Endothelial cell of umbilical vein (primary cell): ENCODE results near the gene PTGER3. TPM values are rescaled to one million over a fixed set of nuclear protein-coding genes. Genes with fewer than 3 reads are reported as not detected.

Experiments
- BruUV-seq: library from RNA; stranded (reverse); fragments of 400-500 nt; replicated peaks from 2 replicates; lab custom pipeline; 2021; lab: Mats Ljungman, UMichigan
- CTCF ChIA-PET: fragments of 300-600, 350-600 bp; sonication (Branson Sonifier 250); formaldehyde crosslinking; loops from one replicate; lab custom pipeline; 2021; ENCODE audit warnings: antibody characterized with exemption, inconsistent platforms; lab: Charles Lee
- POLR2A ChIA-PET: fragments of 300-600, 350-600 bp; sonication (Branson Sonifier 250); formaldehyde crosslinking; loops from one replicate; lab custom pipeline; 2021; ENCODE audit warnings: antibody characterized with exemption, inconsistent platforms; lab: Charles Lee
- DNase-seq: peaks from one replicate; pipeline ENCODE4 v3.0.0-alpha.2; 2011; ENCODE audit warnings: low read depth, low spot score
- FAIRE-seq: peaks from 2 replicates; lab custom pipeline; 2011; peaks lifted over from hg19 to GRCh38; lab: Jason Lieb, UNC
- H2AFZ ChIP-seq: 2 replicates; pipeline ENCODE4 v1.6.0; 2012; ENCODE audit warnings: low read depth, low read length, control low read depth, inconsistent platforms
- H3K27ac ChIP-seq: 2 replicates; pipeline ENCODE4 v1.5.1; 2011; ENCODE audit warnings: low read depth, mild to moderate bottlenecking, control low read depth, low read length, moderate library complexity; ENCODE audit not compliant: insufficient read depth
- H3K27me3 ChIP-seq, 2 experiments: 2 replicates each; pipeline versions ENCODE4 v1.6.0 to v1.6.1; 2011; ENCODE audit warnings: low read length in 2 of 2, mixed read lengths in 1 of 2; ENCODE audit not compliant: control insufficient read depth in 2 of 2, insufficient read depth in 2 of 2
- H3K36me3 ChIP-seq, 2 experiments: 2 replicates in 1 of 2; 3 replicates in 1 of 2; pipeline ENCODE4 v1.5.1; 2011; ENCODE audit warnings: low read length in 2 of 2, mild to moderate bottlenecking in 1 of 2, moderate library complexity in 1 of 2; ENCODE audit not compliant: control insufficient read depth in 2 of 2, insufficient read depth in 2 of 2; ENCODE audit errors: extremely low read depth in 1 of 2
- H3K4me1 ChIP-seq: 3 replicates; pipeline ENCODE4 v1.5.1; 2011; ENCODE audit warnings: mild to moderate bottlenecking, low read length; ENCODE audit not compliant: control insufficient read depth, insufficient read depth; ENCODE audit errors: extremely low read depth
- H3K4me2 ChIP-seq: 2 replicates; pipeline ENCODE4 v1.6.1; 2011; ENCODE audit warnings: low read length, control low read depth, mixed read lengths; ENCODE audit not compliant: insufficient read depth
- H3K4me3 ChIP-seq, 3 experiments: fragments of 200-600 bp in 1 of 3; sonication (generic), shearing (Covaris generic) in 1 of 3; replicated peaks in 1 of 3; 2 replicates each; pipeline ENCODE4 v1.5.1; 2011 to 2016; ENCODE audit warnings: control low read depth in 3 of 3, low read length in 3 of 3, mild to moderate bottlenecking in 2 of 3, inconsistent platforms in 1 of 3, low read depth in 1 of 3, moderate library complexity in 1 of 3; ENCODE audit not compliant: insufficient read depth in 1 of 3
- H3K79me2 ChIP-seq: 2 replicates; pipeline ENCODE4 v1.6.0; 2012; ENCODE audit warnings: low read length, inconsistent platforms; ENCODE audit not compliant: control insufficient read depth, insufficient read depth
- H3K9ac ChIP-seq: replicated peaks from 2 replicates; pipeline ENCODE3; 2011; ENCODE audit warnings: low read length, control low read depth; ENCODE audit not compliant: insufficient read depth; ENCODE audit errors: extremely low read depth
- H3K9me1 ChIP-seq: replicated peaks from 3 replicates; pipeline ENCODE4 v1.6.0; 2011; ENCODE audit warnings: mild to moderate bottlenecking, low read length; ENCODE audit not compliant: control insufficient read depth, insufficient read depth; ENCODE audit errors: extremely low read depth
- H3K9me3 ChIP-seq: replicated peaks from 2 replicates; pipeline ENCODE4 v1.5.1; 2012; ENCODE audit warnings: low read length, inconsistent platforms; ENCODE audit not compliant: control insufficient read depth, insufficient read depth
- H4K20me1 ChIP-seq: replicated peaks from 2 replicates; pipeline ENCODE3; 2011; ENCODE audit warnings: mild to moderate bottlenecking, low read length; ENCODE audit not compliant: control insufficient read depth, insufficient read depth; ENCODE audit errors: extremely low read depth
- EZH2 ChIP-seq: IDR thresholded peaks from 2 replicates; pipeline ENCODE4 v1.6.1; 2012; ENCODE audit warnings: borderline replicate concordance, low read depth, mild to moderate bottlenecking, moderate library complexity, low read length, inconsistent platforms; ENCODE audit not compliant: severe bottlenecking
- FOS ChIP-seq: IDR thresholded peaks from 2 replicates; pipeline ENCODE4 v1.6.1; 2011; ENCODE audit warnings: mild to moderate bottlenecking, low read length, moderate library complexity, borderline replicate concordance; ENCODE audit not compliant: insufficient read depth
- GATA2 ChIP-seq: IDR thresholded peaks from 2 replicates; pipeline ENCODE4 v1.7.0; 2011; ENCODE audit warnings: low read depth, mild to moderate bottlenecking, moderate library complexity, mixed read lengths, low read length; ENCODE audit not compliant: insufficient read length, insufficient read depth
- JUN ChIP-seq: IDR thresholded peaks from 2 replicates; pipeline ENCODE4 v1.6.1; 2011; ENCODE audit warnings: borderline replicate concordance, low read depth; ENCODE audit not compliant: insufficient read length, insufficient read depth
- MYC ChIP-seq: IDR thresholded peaks from one replicate; pipeline ENCODE4 v1.6.1; 2011; ENCODE audit warnings: mild to moderate bottlenecking, low read depth, low read length
- POLR2A ChIP-seq: IDR thresholded peaks from 2 replicates; pipeline ENCODE4 v1.6.1; 2012; ENCODE audit warnings: low read depth, mild to moderate bottlenecking, control low read depth, low read length
- POLR2AphosphoS5 ChIP-seq: IDR thresholded peaks from 2 replicates; pipeline ENCODE4 v1.6.1; 2012; ENCODE audit warnings: low read depth, mild to moderate bottlenecking, control low read depth, low read length, moderate library complexity; ENCODE audit not compliant: insufficient read depth
- dilution Hi-C: fragments of 300-500 bp; cut with MboI; formaldehyde crosslinking; loops from one replicate; pipeline ENCODE4 v1.15.0; 2019; ENCODE audit warnings: low sequenced_read_pairs; ENCODE audit not compliant: extremely low pct_ligation_motif_present
- intact Hi-C: fragments of 100-400 bp; cut with micrococcal nuclease; formaldehyde crosslinking; loops from one replicate; pipeline ENCODE4 v1.10.0; 2022
- polyA plus RNA-seq, 4 experiments: library from polyadenylated mRNA; depleted of rRNA in 3 of 4; stranded (reverse) in 3 of 4; unstranded in 1 of 4; fragments of >200 nt; gene quantifications; 2 replicates each; pipeline versions ENCODE4 v1.2.1 to v1.2.3, GENCODE V29; 2011 to 2012; ENCODE audit warnings: missing spikeins in 1 of 4
- total RNA-seq: library from RNA; stranded (reverse); gene quantifications from 2 replicates; pipeline ENCODE4 v1.2.3, GENCODE V29; 2021
- TF ChIP-seq, protein P1 (sequence below): IDR thresholded peaks from 2 replicates; pipeline ENCODE4 v1.6.1; 2011; ENCODE audit not compliant: insufficient read depth, insufficient read length
- TF ChIP-seq, protein P2 (sequence below), 2 donors: IDR thresholded peaks; 1 replicate in 1 of 2; 2 replicates in 1 of 2; pipeline ENCODE4 v1.5.1; 2011; ENCODE audit warnings: low read length in 2 of 2, mild to moderate bottlenecking in 2 of 2, moderate library complexity in 2 of 2, control low read depth in 1 of 2, inconsistent platforms in 1 of 2, low read depth in 1 of 2; ENCODE audit not compliant: insufficient read depth in 1 of 2; ENCODE audit errors: extremely low read depth in 1 of 2

Gene PTGER3
- total and polyA plus RNA-seq, 2 donors (not counting 3 experiments of a cell fraction or from before 2014, with no cell fraction given) = 0.01 TPM; not detected in 1

DNA sequence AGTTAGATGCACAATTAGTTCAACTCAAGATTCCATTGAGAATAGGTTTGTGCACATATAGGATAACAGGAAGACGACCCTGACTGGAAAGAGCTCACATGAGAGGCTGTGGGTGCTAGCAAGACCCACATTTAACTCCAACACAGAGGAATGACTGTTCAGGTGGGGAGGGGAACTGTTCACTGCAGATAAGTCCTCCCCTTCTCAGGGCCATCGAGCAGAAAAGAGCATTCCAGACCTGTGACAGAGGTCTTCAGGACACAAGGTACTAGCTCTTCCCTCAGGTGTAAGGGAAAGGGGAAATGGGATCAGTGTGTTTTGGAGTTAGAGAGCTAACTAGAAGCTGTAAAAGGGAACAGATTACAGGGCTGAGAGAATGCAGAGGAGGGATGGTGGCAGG lies 8.7 kb downstream of the PTGER3 start:
- H3K27me3 ChIP-seq = peaks cover 7 to 14% of the 10 kb centered on the region in 2 experiments
- DNase-seq (no peak), FAIRE-seq (no peak)
- no peak overlapping the region for H3K4me2 ChIP-seq
- no peak overlapping the region for H2AFZ ChIP-seq
- no peaks in the 10 kb centered on the region for H3K36me3 ChIP-seq
- ChIA-PET CTCF (interaction anchor here (1.6 kb wide), 1 partner anchor 11 kb away, joined by 6 read pairs; no protein-coding TSS in a partner anchor), POLR2A (no interaction called here)
- no peaks in the 10 kb centered on the region for H4K20me1 ChIP-seq
- no peak overlapping the region for H3K27ac ChIP-seq
- no TSS peak for BruUV-seq
- H3K79me2 ChIP-seq = no peaks in the 10 kb centered on the region
- no peak overlapping the region for H3K4me3 ChIP-seq
- intact Hi-C loops (no loop called here), dilution Hi-C loops (no loop called here)
- H3K9ac ChIP-seq = no peak overlapping the region
- TF ChIP-seq EZH2 = no peak
- TF ChIP-seq MYC = no peak
- H3K4me1 ChIP-seq = no peaks in the 10 kb centered on the region
- H3K9me1 ChIP-seq = no peaks in the 10 kb centered on the region
- no peaks in the 10 kb centered on the region for H3K9me3 ChIP-seq

DNA sequence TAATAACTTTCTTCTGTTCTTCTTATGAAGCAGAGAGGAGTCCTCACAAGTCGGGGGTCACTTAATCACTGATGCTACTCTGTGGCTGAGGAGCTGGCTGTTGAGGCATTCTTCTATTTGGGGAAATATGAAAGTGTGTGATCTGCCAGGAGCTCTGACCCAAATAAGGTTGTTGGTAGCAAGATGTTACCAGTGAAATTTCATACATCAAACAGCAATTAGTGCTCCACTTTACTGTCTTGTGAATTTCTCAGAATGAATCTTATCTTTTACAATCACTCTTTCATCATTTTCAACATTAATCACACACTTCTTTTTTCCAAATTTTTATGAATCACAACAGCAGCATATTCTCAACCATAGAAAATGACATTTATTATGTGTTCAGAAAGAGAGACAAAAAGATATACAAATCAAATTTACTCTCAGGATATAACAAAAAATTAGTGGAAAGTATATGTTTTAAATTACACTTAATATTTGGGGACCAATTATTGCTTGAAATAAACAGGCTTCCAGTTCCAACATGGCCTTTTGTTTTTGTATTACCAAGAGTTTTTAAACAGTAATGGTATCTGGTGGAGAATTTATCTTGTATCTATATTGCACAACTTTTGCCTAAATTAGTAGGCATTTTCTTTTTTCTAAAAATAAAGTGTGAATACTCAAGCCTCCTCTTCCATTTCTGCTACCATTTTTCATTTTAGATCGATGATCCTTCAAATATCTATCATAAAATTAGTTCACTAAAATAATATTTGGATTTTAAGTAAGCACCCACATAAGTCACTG lies 9.6 kb downstream of the PTGER3 start:
- no peak overlapping the region for H3K4me2 ChIP-seq
- no peak overlapping the region for H3K27ac ChIP-seq
- H4K20me1 ChIP-seq = no peaks in the 10 kb centered on the region
- CTCF ChIA-PET = no interaction called here
- no TSS peak for BruUV-seq
- dilution Hi-C loops (no loop called here), intact Hi-C loops (no loop called here)
- no peaks in the 10 kb centered on the region for H3K79me2 ChIP-seq
- no peak for TF ChIP-seq EZH2
- TF ChIP-seq, protein P1, sequence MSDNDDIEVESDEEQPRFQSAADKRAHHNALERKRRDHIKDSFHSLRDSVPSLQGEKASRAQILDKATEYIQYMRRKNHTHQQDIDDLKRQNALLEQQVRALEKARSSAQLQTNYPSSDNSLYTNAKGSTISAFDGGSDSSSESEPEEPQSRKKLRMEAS = no peak
- no peak for TF ChIP-seq JUN
- TF ChIP-seq, protein P2, sequence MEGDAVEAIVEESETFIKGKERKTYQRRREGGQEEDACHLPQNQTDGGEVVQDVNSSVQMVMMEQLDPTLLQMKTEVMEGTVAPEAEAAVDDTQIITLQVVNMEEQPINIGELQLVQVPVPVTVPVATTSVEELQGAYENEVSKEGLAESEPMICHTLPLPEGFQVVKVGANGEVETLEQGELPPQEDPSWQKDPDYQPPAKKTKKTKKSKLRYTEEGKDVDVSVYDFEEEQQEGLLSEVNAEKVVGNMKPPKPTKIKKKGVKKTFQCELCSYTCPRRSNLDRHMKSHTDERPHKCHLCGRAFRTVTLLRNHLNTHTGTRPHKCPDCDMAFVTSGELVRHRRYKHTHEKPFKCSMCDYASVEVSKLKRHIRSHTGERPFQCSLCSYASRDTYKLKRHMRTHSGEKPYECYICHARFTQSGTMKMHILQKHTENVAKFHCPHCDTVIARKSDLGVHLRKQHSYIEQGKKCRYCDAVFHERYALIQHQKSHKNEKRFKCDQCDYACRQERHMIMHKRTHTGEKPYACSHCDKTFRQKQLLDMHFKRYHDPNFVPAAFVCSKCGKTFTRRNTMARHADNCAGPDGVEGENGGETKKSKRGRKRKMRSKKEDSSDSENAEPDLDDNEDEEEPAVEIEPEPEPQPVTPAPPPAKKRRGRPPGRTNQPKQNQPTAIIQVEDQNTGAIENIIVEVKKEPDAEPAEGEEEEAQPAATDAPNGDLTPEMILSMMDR (IDR thresholded peaks at IDR 0.05; ENCODE audit: extremely low read depth in 1 of 2, insufficient read depth in 1 of 2, low read depth in 1 of 2, low read length in 2 of 2) = no peak
- no peak for TF ChIP-seq MYC
- no peak for TF ChIP-seq FOS
- TF ChIP-seq GATA2 = no peak
- TF ChIP-seq POLR2A = no peak
- TF ChIP-seq POLR2AphosphoS5 = no peak
- peaks cover 8 to 12% of the 10 kb centered on the region in 2 experiments for H3K27me3 ChIP-seq
- no peaks in the 10 kb centered on the region for H3K9me3 ChIP-seq
- H3K36me3 ChIP-seq = no peaks in the 10 kb centered on the region
- DNase-seq (no peak), FAIRE-seq (no peak)
- POLR2A ChIA-PET = no interaction called here
- H2AFZ ChIP-seq = no peak overlapping the region
- H3K9me1 ChIP-seq = no peaks in the 10 kb centered on the region
- H3K4me1 ChIP-seq = no peaks in the 10 kb centered on the region
- H3K4me3 ChIP-seq = no peak overlapping the region
- H3K9ac ChIP-seq = no peak overlapping the region
